ENCODE data around the gene STX8.

Gene STX8

DNA sequence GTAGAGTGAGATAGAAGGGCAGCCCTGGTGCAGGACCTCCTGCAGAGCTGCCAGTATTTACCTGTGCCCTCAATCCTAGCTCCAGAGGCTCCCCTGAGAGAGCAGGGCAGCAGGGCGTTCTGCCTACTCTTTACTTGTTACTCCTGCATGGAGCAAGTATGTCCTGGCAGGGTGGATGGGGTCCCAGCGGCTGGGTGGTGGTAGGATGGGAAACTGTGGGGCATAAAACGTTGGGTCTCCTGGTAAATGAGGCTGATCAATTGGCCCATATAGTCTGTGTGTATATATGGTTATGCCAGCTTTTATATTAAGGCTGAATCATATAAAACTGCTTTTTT lies 362.3 kb downstream of the STX8 start:
- peak overlapping the region; percentile 43 for H2BK12ac ChIP-seq (ENCODE audit: low read length)
- H3K23ac ChIP-seq (ENCODE audit: low read depth, low read length, poor library complexity) = no peak overlapping the region
- no CpG with 5 or more reads among the region's 3 CpGs for WGBS, 2 donors (ENCODE audit: extremely low coverage in 2 of 2, insufficient read length in 2 of 2, insufficient replicate concordance in 1 of 2)
- no peak overlapping the region for H3K27ac ChIP-seq (replicated peaks; ENCODE audit: low read length)
- no peak overlapping the region for H3K4me2 ChIP-seq (ENCODE audit: insufficient read depth, low read length, poor library complexity, severe bottlenecking)
- H3K4me1 ChIP-seq (ENCODE audit: control insufficient read depth in 2 of 2, insufficient read depth in 1 of 2, low read depth in 1 of 2, low read length in 2 of 2) = peaks cover 0 to 1% of the 10 kb centered on the region in 2 donors
- no peaks in the 10 kb centered on the region for H3K79me1 ChIP-seq (ENCODE audit: low read depth, low read length)
- no peak overlapping the region for H3K18ac ChIP-seq (ENCODE audit: low read length)
- H4K91ac ChIP-seq (ENCODE audit: low read depth, low read length, poor library complexity) = no peak overlapping the region
- H3K4me3 ChIP-seq (ENCODE audit: low read length in 2 of 2) = no peak overlapping the region
- no peak overlapping the region for H2AFZ ChIP-seq (ENCODE audit: low read length)
- peaks cover 6 to 14% of the 10 kb centered on the region in 2 donors for H3K9me3 ChIP-seq (replicated peaks in 1 of 2; ENCODE audit: control insufficient read depth in 2 of 2, insufficient read depth in 1 of 2, low read depth in 1 of 2, low read length in 2 of 2)
- H2AK5ac ChIP-seq (ENCODE audit: low read depth, low read length) = peak overlapping the region; percentile 85
- H2BK15ac ChIP-seq (ENCODE audit: low read length) = peak overlapping the region; percentile 5
- no peaks in the 10 kb centered on the region for H3K36me3 ChIP-seq (replicated peaks in 1 of 2; ENCODE audit: control insufficient read depth in 2 of 2, insufficient read depth in 2 of 2, low read length in 2 of 2)
- H3K9ac ChIP-seq (ENCODE audit: low read depth, low read length, poor library complexity) = no peak overlapping the region
- H4K8ac ChIP-seq (ENCODE audit: low read depth, low read length) = no peak overlapping the region
- H3K4ac ChIP-seq (ENCODE audit: low read length) = no peak overlapping the region
- no peak overlapping the region for H2BK5ac ChIP-seq (ENCODE audit: low read length)
- peaks cover 0 to 56% (median 0%) of the 10 kb centered on the region in 3 experiments for H3K27me3 ChIP-seq (ENCODE audit: control insufficient read depth in 3 of 3, insufficient read depth in 3 of 3, low read depth in 1 of 3, low read length in 3 of 3)
- peak overlapping the region; percentile 58 for H2BK120ac ChIP-seq (ENCODE audit: low read depth, low read length)
- no peak overlapping the region for H3K14ac ChIP-seq (ENCODE audit: low read length)
- DNase-seq (ENCODE audit: low spot score) = no peak

DNA sequence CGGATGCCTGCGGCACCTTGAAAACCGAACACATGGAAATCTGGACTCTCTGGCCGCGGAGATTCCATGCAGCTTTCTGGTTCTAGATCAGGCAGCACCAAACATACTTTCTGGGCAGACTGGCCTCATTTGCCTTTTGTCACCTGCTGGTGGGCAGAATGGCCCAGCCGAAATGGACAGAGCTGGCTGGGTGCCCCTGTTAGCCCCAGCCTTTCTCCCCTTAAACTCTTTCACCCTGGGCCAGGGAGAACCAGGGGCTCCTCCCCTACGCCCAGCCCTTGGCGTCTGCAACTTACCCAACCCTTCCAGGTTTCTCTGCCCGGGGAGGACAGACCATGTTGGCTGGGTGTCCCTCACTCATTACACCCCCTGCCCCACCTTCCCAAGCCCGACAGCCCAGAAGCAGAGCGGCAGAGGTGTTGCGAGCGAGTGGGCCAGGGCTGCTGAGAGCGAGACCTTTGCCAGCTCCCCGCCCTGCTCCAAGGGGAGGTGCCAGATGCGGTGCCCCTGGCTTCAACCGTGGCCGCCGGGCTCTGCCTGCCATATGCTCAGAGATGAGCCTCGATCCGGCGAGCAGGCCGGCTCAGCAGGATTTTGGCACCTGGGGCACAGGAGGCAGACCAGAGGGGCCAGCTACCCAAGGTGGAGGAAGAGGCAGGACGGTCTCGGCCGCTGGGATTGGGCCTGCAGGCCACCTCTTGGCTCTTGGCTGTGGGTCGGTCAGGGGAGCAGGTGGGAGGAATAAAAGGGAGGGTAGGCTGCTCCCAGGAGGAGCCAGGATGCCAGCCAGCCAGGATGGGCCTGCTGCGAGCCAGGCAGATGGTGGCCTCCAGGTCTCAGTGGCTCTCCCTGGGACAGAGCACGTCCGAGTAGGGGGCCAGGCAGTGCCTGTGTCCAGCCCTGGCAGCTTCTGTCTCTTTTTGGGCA lies 363.0 kb downstream of the STX8 start:
- H3K27me3 ChIP-seq (ENCODE audit: control insufficient read depth in 3 of 3, insufficient read depth in 3 of 3, low read depth in 1 of 3, low read length in 3 of 3) = peaks cover 0 to 52% (median 0%) of the 10 kb centered on the region in 3 experiments
- H3K79me1 ChIP-seq (ENCODE audit: low read depth, low read length) = no peaks in the 10 kb centered on the region
- no peak overlapping the region for H3K4me2 ChIP-seq (ENCODE audit: insufficient read depth, low read length, poor library complexity, severe bottlenecking)
- no peak overlapping the region for H2AFZ ChIP-seq (ENCODE audit: low read length)
- H4K91ac ChIP-seq (ENCODE audit: low read depth, low read length, poor library complexity) = no peak overlapping the region
- peaks cover 6 to 14% of the 10 kb centered on the region in 2 donors for H3K9me3 ChIP-seq (replicated peaks in 1 of 2; ENCODE audit: control insufficient read depth in 2 of 2, insufficient read depth in 1 of 2, low read depth in 1 of 2, low read length in 2 of 2)
- H3K9ac ChIP-seq (ENCODE audit: low read depth, low read length, poor library complexity) = peak overlapping the region; percentile 12
- peak overlapping the region; percentile 84 for H2BK120ac ChIP-seq (ENCODE audit: low read depth, low read length)
- peaks cover 0 to 1% of the 10 kb centered on the region in 2 donors for H3K4me1 ChIP-seq (ENCODE audit: control insufficient read depth in 2 of 2, insufficient read depth in 1 of 2, low read depth in 1 of 2, low read length in 2 of 2)
- peak overlapping the region; percentile 83 for H3K18ac ChIP-seq (ENCODE audit: low read length)
- H3K4me3 ChIP-seq (ENCODE audit: low read length in 2 of 2) = no peak overlapping the region
- peak overlapping the region; percentile 43 for H2BK12ac ChIP-seq (ENCODE audit: low read length)
- peak overlapping the region; percentile 66 for H2BK15ac ChIP-seq (ENCODE audit: low read length)
- no peak overlapping the region for H4K8ac ChIP-seq (ENCODE audit: low read depth, low read length)
- H2BK5ac ChIP-seq (ENCODE audit: low read length) = no peak overlapping the region
- H3K4ac ChIP-seq (ENCODE audit: low read length) = no peak overlapping the region
- no peak overlapping the region for H3K27ac ChIP-seq (replicated peaks; ENCODE audit: low read length)
- H3K36me3 ChIP-seq (replicated peaks in 1 of 2; ENCODE audit: control insufficient read depth in 2 of 2, insufficient read depth in 2 of 2, low read length in 2 of 2) = no peaks in the 10 kb centered on the region
- peak overlapping the region; percentile 14 for H3K23ac ChIP-seq (ENCODE audit: low read depth, low read length, poor library complexity)
- no peak for DNase-seq (ENCODE audit: low spot score)
- no peak overlapping the region for H3K14ac ChIP-seq (ENCODE audit: low read length)
- WGBS, 2 donors (ENCODE audit: extremely low coverage in 2 of 2, insufficient read length in 2 of 2, insufficient replicate concordance in 1 of 2) = no CpG with 5 or more reads among the region's 30 CpGs
- H2AK5ac ChIP-seq (ENCODE audit: low read depth, low read length) = peak overlapping the region; percentile 85

DNA sequence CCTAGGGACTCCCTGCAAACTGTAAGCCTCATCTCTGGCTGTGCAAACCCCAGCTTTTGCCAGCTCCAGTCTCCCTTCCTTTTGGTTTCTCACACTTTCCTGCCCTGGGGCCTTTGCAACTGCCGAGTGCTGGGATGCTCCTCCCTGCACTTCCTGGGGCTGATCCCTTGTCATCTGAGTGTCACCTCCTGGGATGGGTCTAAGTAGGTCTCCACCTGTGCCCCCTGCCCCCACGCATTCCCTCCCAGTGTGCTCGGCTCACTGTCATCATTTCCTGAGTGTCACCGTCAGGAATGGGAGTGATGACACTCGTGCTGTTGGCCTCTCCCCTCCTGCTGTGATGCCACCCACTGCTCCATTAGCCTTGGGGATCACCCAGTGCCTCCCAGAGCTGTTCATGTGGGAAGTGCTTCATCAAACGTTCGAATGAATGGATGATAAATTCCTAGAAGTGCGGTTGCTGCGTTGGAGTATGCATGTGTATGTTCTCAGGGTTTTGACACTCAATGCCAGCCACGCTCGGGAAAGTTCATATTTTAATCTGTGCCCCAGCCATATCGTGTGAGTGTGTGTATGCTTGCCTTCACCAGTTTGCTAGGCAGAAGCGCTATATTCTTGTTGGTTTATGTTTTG lies 364.4 kb downstream of the STX8 start:
- H3K18ac ChIP-seq (ENCODE audit: low read length) = no peak overlapping the region
- H3K27ac ChIP-seq (replicated peaks; ENCODE audit: low read length) = no peak overlapping the region
- H4K8ac ChIP-seq (ENCODE audit: low read depth, low read length) = no peak overlapping the region
- peaks cover 4 to 12% of the 10 kb centered on the region in 2 donors for H3K9me3 ChIP-seq (replicated peaks in 1 of 2; ENCODE audit: control insufficient read depth in 2 of 2, insufficient read depth in 1 of 2, low read depth in 1 of 2, low read length in 2 of 2)
- H3K4me2 ChIP-seq (ENCODE audit: insufficient read depth, low read length, poor library complexity, severe bottlenecking) = no peak overlapping the region
- no peak overlapping the region for H2BK5ac ChIP-seq (ENCODE audit: low read length)
- peaks cover 0 to 45% (median 0%) of the 10 kb centered on the region in 3 experiments for H3K27me3 ChIP-seq (ENCODE audit: control insufficient read depth in 3 of 3, insufficient read depth in 3 of 3, low read depth in 1 of 3, low read length in 3 of 3)
- H4K91ac ChIP-seq (ENCODE audit: low read depth, low read length, poor library complexity) = no peak overlapping the region
- no CpG with 5 or more reads among the region's 13 CpGs for WGBS, 2 donors (ENCODE audit: extremely low coverage in 2 of 2, insufficient read length in 2 of 2, insufficient replicate concordance in 1 of 2)
- H3K4me3 ChIP-seq (ENCODE audit: low read length in 2 of 2) = no peak overlapping the region
- no peak for DNase-seq (ENCODE audit: low spot score)
- H3K79me1 ChIP-seq (ENCODE audit: low read depth, low read length) = no peaks in the 10 kb centered on the region
- H3K14ac ChIP-seq (ENCODE audit: low read length) = no peak overlapping the region
- H2BK12ac ChIP-seq (ENCODE audit: low read length) = no peak overlapping the region
- H3K4me1 ChIP-seq (ENCODE audit: control insufficient read depth in 2 of 2, insufficient read depth in 1 of 2, low read depth in 1 of 2, low read length in 2 of 2) = peaks cover 0 to 4% of the 10 kb centered on the region in 2 donors
- H2BK15ac ChIP-seq (ENCODE audit: low read length) = no peak overlapping the region
- no peak overlapping the region for H2AFZ ChIP-seq (ENCODE audit: low read length)
- no peaks in the 10 kb centered on the region for H3K36me3 ChIP-seq (replicated peaks in 1 of 2; ENCODE audit: control insufficient read depth in 2 of 2, insufficient read depth in 2 of 2, low read length in 2 of 2)
- no peak overlapping the region for H3K9ac ChIP-seq (ENCODE audit: low read depth, low read length, poor library complexity)
- no peak overlapping the region for H3K4ac ChIP-seq (ENCODE audit: low read length)
- no peak overlapping the region for H3K23ac ChIP-seq (ENCODE audit: low read depth, low read length, poor library complexity)
- H2AK5ac ChIP-seq (ENCODE audit: low read depth, low read length) = no peak overlapping the region
- H2BK120ac ChIP-seq (ENCODE audit: low read depth, low read length) = no peak overlapping the region

DNA sequence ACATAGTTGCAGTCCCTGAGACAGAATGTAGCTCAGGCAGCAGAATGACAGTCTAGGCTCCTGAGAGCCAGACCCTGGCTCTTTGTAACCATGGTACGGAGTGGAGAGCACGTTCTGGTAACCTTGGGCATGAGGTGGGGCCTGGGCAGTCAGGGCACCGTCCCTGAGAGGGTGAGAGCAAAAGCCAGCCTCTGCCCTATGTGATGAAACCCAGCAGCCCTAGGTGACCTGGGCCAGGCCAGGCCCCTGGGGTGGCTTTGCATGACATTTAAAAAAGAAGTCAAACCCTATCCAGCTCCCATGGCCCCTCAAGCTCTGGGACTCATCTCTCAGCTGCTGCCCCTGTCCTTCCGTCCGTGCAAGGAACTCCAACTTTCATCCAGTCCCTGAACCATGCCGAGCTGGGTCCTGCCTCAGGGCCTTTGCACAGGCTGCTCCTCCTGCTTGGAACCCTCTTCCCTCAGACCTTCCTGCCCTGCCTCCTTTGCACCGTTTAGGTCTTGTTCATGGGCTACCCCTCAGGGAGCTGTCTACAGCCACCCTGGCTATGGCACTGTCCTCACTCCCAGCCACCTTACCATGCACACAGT lies 365.7 kb downstream of the STX8 start:
- DNase-seq (ENCODE audit: low spot score) = no peak

More for the DNA sequence above, 365.7 kb downstream of the STX8 start:
- Histone ChIP-seq H3K36me3 (replicated peaks in 1 of 2; ENCODE audit: control insufficient read depth in 2 of 2, insufficient read depth in 2 of 2, low read length in 2 of 2) (no peaks in the 10 kb centered on the region), H3K14ac (ENCODE audit: low read length) (no peak overlapping the region), H2BK12ac (ENCODE audit: low read length) (no peak overlapping the region), H4K91ac (ENCODE audit: low read depth, low read length, poor library complexity) (no peak overlapping the region), H4K8ac (ENCODE audit: low read depth, low read length) (peak overlapping the region; percentile 84), H3K9ac (ENCODE audit: low read depth, low read length, poor library complexity) (no peak overlapping the region), H2BK120ac (ENCODE audit: low read depth, low read length) (no peak overlapping the region), H3K27me3 (ENCODE audit: control insufficient read depth in 3 of 3, insufficient read depth in 3 of 3, low read depth in 1 of 3, low read length in 3 of 3) (peaks cover 0 to 41% (median 0%) of the 10 kb centered on the region in 3 experiments), H3K4ac (ENCODE audit: low read length) (no peak overlapping the region), H3K23ac (ENCODE audit: low read depth, low read length, poor library complexity) (peak overlapping the region; percentile 94), H2BK5ac (ENCODE audit: low read length) (no peak overlapping the region), H3K79me1 (ENCODE audit: low read depth, low read length) (no peaks in the 10 kb centered on the region), H3K4me3 (ENCODE audit: low read length in 2 of 2) (peak overlapping the region in 1 of 2 donors; percentile 56), H2BK15ac (ENCODE audit: low read length) (peak overlapping the region; percentile 37), H3K18ac (ENCODE audit: low read length) (peak overlapping the region; percentile 69), H3K4me2 (ENCODE audit: insufficient read depth, low read length, poor library complexity, severe bottlenecking) (no peak overlapping the region), H3K4me1 (ENCODE audit: control insufficient read depth in 2 of 2, insufficient read depth in 1 of 2, low read depth in 1 of 2, low read length in 2 of 2) (peaks cover 7 to 11% of the 10 kb centered on the region in 2 donors), H2AK5ac (ENCODE audit: low read depth, low read length) (peak overlapping the region; percentile 80), H3K9me3 (replicated peaks in 1 of 2; ENCODE audit: control insufficient read depth in 2 of 2, insufficient read depth in 1 of 2, low read depth in 1 of 2, low read length in 2 of 2) (no peaks in the 10 kb centered on the region), H2AFZ (ENCODE audit: low read length) (no peak overlapping the region), H3K27ac (replicated peaks; ENCODE audit: low read length) (no peak overlapping the region)
- WGBS, 2 donors (ENCODE audit: extremely low coverage in 2 of 2, insufficient read length in 2 of 2, insufficient replicate concordance in 1 of 2) = no CpG with 5 or more reads among the region's 7 CpGs
